Loucy (cell line): ENCODE data around the gene RNF169.

Experiments used
- H2AFZ ChIP-seq: fragments of 200-600 bp; sonication (generic); 2 replicates; pipeline ENCODE4 v1.6.0; 2016; ENCODE audit warnings: antibody characterized with exemption, mild to moderate bottlenecking, low read length, moderate library complexity
- H3F3A ChIP-seq: fragments of 200-600 bp; 2 replicates; pipeline ENCODE4 v1.6.0; 2016; ENCODE audit warnings: antibody characterized with exemption, low read depth, mild to moderate bottlenecking
- H3K27me3 ChIP-seq: fragments of 200-600 bp; sonication (generic); 2 replicates; pipeline ENCODE4 v1.6.1; 2014; ENCODE audit warnings: low read length, mild to moderate bottlenecking; ENCODE audit not compliant: insufficient read depth, poor library complexity, severe bottlenecking
- H3K36me3 ChIP-seq: fragments of 200-600 bp; sonication (generic); 2 replicates; pipeline ENCODE4 v1.6.1; 2016; ENCODE audit warnings: low read length; ENCODE audit not compliant: insufficient read depth
- H3K4me1 ChIP-seq: fragments of 200-600 bp; sonication (generic); 2 replicates; pipeline ENCODE4 v1.5.1; 2014; ENCODE audit warnings: low read length, mild to moderate bottlenecking; ENCODE audit not compliant: insufficient read depth, poor library complexity, severe bottlenecking
- H3K4me2 ChIP-seq: fragments of 200-600 bp; sonication (generic); 2 replicates; pipeline ENCODE4 v1.6.0; 2014; ENCODE audit warnings: antibody characterized with exemption, low read length, low read depth, mild to moderate bottlenecking; ENCODE audit not compliant: poor library complexity, severe bottlenecking
- H3K4me3 ChIP-seq: fragments of 200-600 bp; sonication (generic); 2 replicates; pipeline ENCODE4 v1.5.1; 2014; ENCODE audit warnings: low read length, mild to moderate bottlenecking, mixed read lengths; ENCODE audit not compliant: poor library complexity, severe bottlenecking
- H3K79me2 ChIP-seq: fragments of 200-600 bp; sonication (generic); 2 replicates; pipeline ENCODE4 v1.6.1; 2014; ENCODE audit warnings: low read length; ENCODE audit not compliant: insufficient read depth
- H3K9ac ChIP-seq: fragments of 200-600 bp; sonication (generic); 2 replicates; pipeline ENCODE4 v1.6.0; 2014; ENCODE audit warnings: mild to moderate bottlenecking, low read depth, low read length, moderate library complexity; ENCODE audit not compliant: poor library complexity, severe bottlenecking
- H3K9me2 ChIP-seq: fragments of 200-600 bp; sonication (generic); replicated peaks from 2 replicates; pipeline ENCODE4 v1.6.1; 2016; ENCODE audit warnings: low read depth, low read length, mixed read lengths
- H3K9me3 ChIP-seq: fragments of 200-600 bp; sonication (generic); 2 replicates; pipeline ENCODE4 v1.6.1; 2014; ENCODE audit warnings: mild to moderate bottlenecking, antibody characterized with exemption, low read length, low read depth; ENCODE audit not compliant: insufficient read depth
- H4K20me1 ChIP-seq: fragments of 200-600 bp; sonication (generic); 2 replicates; pipeline ENCODE4 v1.6.0; 2014; ENCODE audit warnings: antibody characterized with exemption, low read length, mild to moderate bottlenecking; ENCODE audit not compliant: insufficient read depth, poor library complexity, severe bottlenecking
- CTCF ChIP-seq: fragments of 200-600 bp; sonication (generic); conservative IDR thresholded peaks from 2 replicates; pipeline ENCODE4 v1.5.1; 2014; ENCODE audit warnings: mild to moderate bottlenecking, antibody characterized with exemption, low read length
- EZH2phosphoT487 ChIP-seq: fragments of 200-600 bp; IDR thresholded peaks from 2 replicates; pipeline ENCODE4 v1.6.1; 2018; ENCODE audit warnings: antibody characterized with exemption, mild to moderate bottlenecking, moderate library complexity, borderline replicate concordance

RNF169 gene

GRCh38 chr11:74734559-74734925, 14.1 kb upstream of the RNF169 start:
- H4K20me1 ChIP-seq = no peaks in the 10 kb centered on the region
- H3K9ac ChIP-seq = no peak overlapping the region
- TF ChIP-seq CTCF (no peak), EZH2phosphoT487 (no peak)
- H3K9me3 ChIP-seq = no peaks in the 10 kb centered on the region
- H3K36me3 ChIP-seq = no peaks in the 10 kb centered on the region
- no peaks in the 10 kb centered on the region for H3F3A ChIP-seq
- H2AFZ ChIP-seq = no peak overlapping the region
- H3K4me2 ChIP-seq = no peak overlapping the region
- no peak overlapping the region for H3K4me3 ChIP-seq
- no peaks in the 10 kb centered on the region for H3K4me1 ChIP-seq
- H3K27me3 ChIP-seq = no peaks in the 10 kb centered on the region
- H3K79me2 ChIP-seq = no peaks in the 10 kb centered on the region
- H3K9me2 ChIP-seq = no peaks in the 10 kb centered on the region

GRCh38 chr11:74735365-74735928, 13.2 kb upstream of the RNF169 start:
- H3K4me1 ChIP-seq = no peaks in the 10 kb centered on the region
- no peaks in the 10 kb centered on the region for H3K9me3 ChIP-seq
- no peak overlapping the region for H3K4me2 ChIP-seq
- no peak for TF ChIP-seq CTCF
- TF ChIP-seq EZH2phosphoT487 = no peak
- no peaks in the 10 kb centered on the region for H3K9me2 ChIP-seq
- no peak overlapping the region for H3K9ac ChIP-seq
- H3F3A ChIP-seq = no peaks in the 10 kb centered on the region
- no peak overlapping the region for H2AFZ ChIP-seq
- H3K4me3 ChIP-seq = no peak overlapping the region
- no peaks in the 10 kb centered on the region for H3K27me3 ChIP-seq
- no peaks in the 10 kb centered on the region for H3K36me3 ChIP-seq
- H3K79me2 ChIP-seq = no peaks in the 10 kb centered on the region
- H4K20me1 ChIP-seq = no peaks in the 10 kb centered on the region

GRCh38 chr11:74736031-74736430, 12.6 kb upstream of the RNF169 start:
- Histone ChIP-seq H3K4me3 (no peak overlapping the region), H3K27me3 (no peaks in the 10 kb centered on the region), H3K79me2 (no peaks in the 10 kb centered on the region), H3K4me1 (no peaks in the 10 kb centered on the region), H3K9me2 (no peaks in the 10 kb centered on the region), H3K36me3 (no peaks in the 10 kb centered on the region), H3K9me3 (no peaks in the 10 kb centered on the region), H2AFZ (no peak overlapping the region), H3K4me2 (no peak overlapping the region), H3K9ac (no peak overlapping the region), H3F3A (no peaks in the 10 kb centered on the region), H4K20me1 (no peaks in the 10 kb centered on the region)
- no peak for TF ChIP-seq CTCF
- TF ChIP-seq EZH2phosphoT487 = no peak
